Lower leg skin (tissue), 4 donors: ENCODE results near the gene PTPRN2. TPM values are rescaled to one million over a fixed set of nuclear protein-coding genes. Genes with fewer than 3 reads are reported as not detected.
"Not testable (repeated sequence)": the region's sequence is repeated elsewhere in the genome, so short reads cannot be mapped to it uniquely, and the experiment has no call there.

Experiments used
- DNase-seq, 2 donors: peaks; one replicate each; pipeline ENCODE4 v3.0.0-alpha.2; 2019; ENCODE audit warnings: low spot score in 2 of 2
- H3K4me3 ChIP-seq: fragments of 200-600 bp; sonication (generic); 2 replicates; pipeline ENCODE4 v1.5.1; 2017; ENCODE audit warnings: mild to moderate bottlenecking, low read depth; ENCODE audit not compliant: poor library complexity, severe bottlenecking
- CTCF ChIP-seq, 3 donors: fragments of 450-650 bp; IDR thresholded peaks; one replicate each; pipeline ENCODE4 v1.5.1; 2016; ENCODE audit warnings: antibody characterized with exemption in 3 of 3, mild to moderate bottlenecking in 3 of 3, moderate library complexity in 2 of 3
- POLR2A ChIP-seq, 2 donors: fragments of 450-650 bp; IDR thresholded peaks; one replicate each; pipeline ENCODE4 v1.6.1; 2016 to 2017; ENCODE audit warnings: antibody characterized with exemption in 2 of 2, mild to moderate bottlenecking in 1 of 2, moderate library complexity in 1 of 2
- whole genome bisulfite sequencing, 2 donors: methylation state at CpG; one replicate each; pipeline ENCODE4 v1.1.5; 2018; 5-methylcytosine and 5-hydroxymethylcytosine counted together
- intact Hi-C: fragments of 100-400 bp; cut with DNase I; formaldehyde crosslinking; loops from one replicate; pipeline ENCODE4 v1.15.0; 2023; ENCODE audit warnings: low total_unique reads
- total RNA-seq, 4 donors: library from RNA; depleted of rRNA; stranded (reverse); fragments of >200 nt; gene quantifications; one replicate each; pipeline ENCODE4 v1.1.0, GENCODE V29; 2016

Gene PTPRN2
- total RNA-seq, 4 donors from 2014 or later = 0.11 to 1.6 (median 0.92) TPM

- 48 to 54% methylated on average over 11 of the region's 11 CpGs for WGBS, 2 donors
- peak in 1 of 2 donors; percentile 60 for DNase-seq
- intact Hi-C loops = no loop called here
- no peak overlapping the region for H3K4me3 ChIP-seq
- TF ChIP-seq POLR2A (IDR thresholded peaks at IDR 0.05) (no peak), CTCF (IDR thresholded peaks at IDR 0.05) (no peak)
These were observed 236.6 kb downstream of the PTPRN2 start for GRCh38 chr7:158351051-158351450.

GRCh38 chr7:158350166-158350900 lies 237.3 kb downstream of the PTPRN2 start:
- TF ChIP-seq CTCF (IDR thresholded peaks at IDR 0.05) = no peak
- no peak for TF ChIP-seq POLR2A (IDR thresholded peaks at IDR 0.05)
- intact Hi-C loops = no loop called here
- DNase-seq = peak in 1 of 2 donors; percentile 54
- H3K4me3 ChIP-seq = no peak overlapping the region
- WGBS, 2 donors = 67 to 73% methylated on average over 12 of the region's 12 CpGs

GRCh38 chr7:158348446-158348845 lies 239.2 kb downstream of the PTPRN2 start:
- WGBS, 2 donors = 86 to 89% methylated on average over 3 of the region's 3 CpGs
- no peak for TF ChIP-seq POLR2A (IDR thresholded peaks at IDR 0.05)
- no peak for TF ChIP-seq CTCF (IDR thresholded peaks at IDR 0.05)
- peak in 1 of 2 donors; percentile 13 for DNase-seq
- intact Hi-C loops = no loop called here
- no peak overlapping the region for H3K4me3 ChIP-seq

- H3K4me3 ChIP-seq, intact Hi-C loops: not testable (repeated sequence)
- 87 to 90% methylated on average over 4 of the region's 4 CpGs for WGBS, 2 donors
- DNase-seq = peak in 1 of 2 donors; percentile 50
These were observed 239.6 kb downstream of the PTPRN2 start for GRCh38 chr7:158348039-158348438.

- TF ChIP-seq CTCF (IDR thresholded peaks at IDR 0.05) (no peak), POLR2A (IDR thresholded peaks at IDR 0.05) (no peak)
- no peak overlapping the region for H3K4me3 ChIP-seq
- intact Hi-C loops = no loop called here
- DNase-seq = peak in 1 of 2 donors; percentile 26
- 66 to 78% methylated on average over 6 of the region's 6 CpGs for WGBS, 2 donors
These were observed 241.9 kb downstream of the PTPRN2 start for GRCh38 chr7:158345731-158346130.

GRCh38 chr7:158344706-158345300 lies 242.8 kb downstream of the PTPRN2 start:
- intact Hi-C loops = no loop called here
- TF ChIP-seq POLR2A (IDR thresholded peaks at IDR 0.05) (no peak), CTCF (IDR thresholded peaks at IDR 0.05) (no peak)
- H3K4me3 ChIP-seq = no peak overlapping the region
- DNase-seq = peak in 1 of 2 donors; percentile 62
- WGBS, 2 donors = 80% methylated on average over 11 of the region's 11 CpGs
